ENCODE results near the gene NEBL.

The NEBL gene

DNA sequence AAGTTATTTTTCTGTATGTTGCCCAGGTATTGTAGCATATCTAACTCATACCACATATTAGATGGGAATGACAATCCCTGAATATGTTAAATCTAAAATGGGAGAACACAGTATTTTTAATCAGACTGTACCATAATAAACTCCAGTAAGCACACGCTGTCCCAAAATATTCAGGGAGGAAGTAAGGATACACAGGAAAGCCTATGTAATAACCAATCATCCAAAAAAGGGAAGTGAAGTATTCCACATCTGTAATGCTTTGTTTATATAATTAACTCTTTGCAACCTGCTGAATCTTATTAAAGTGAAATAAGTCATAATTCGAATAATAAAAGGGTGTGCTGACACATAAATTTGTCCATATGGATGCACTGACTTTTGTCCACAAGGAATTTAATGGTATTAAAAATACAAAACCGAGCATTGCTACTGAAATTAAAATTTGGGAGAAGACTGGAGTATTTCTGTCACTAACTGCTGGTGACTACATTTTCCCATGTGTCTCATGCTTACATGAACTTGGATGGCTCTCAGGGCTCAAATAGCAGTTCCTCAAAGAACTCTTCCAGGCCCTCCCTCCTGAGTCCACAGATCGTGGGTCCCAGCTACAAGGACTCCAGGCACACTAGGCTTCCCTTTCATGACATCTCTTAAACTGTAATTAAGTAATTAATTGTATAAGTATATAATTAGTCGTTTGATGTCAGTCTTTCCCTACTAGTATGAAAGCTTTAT lies 120.6 kb downstream of the NEBL start:
- DNase-seq = no peak

DNA sequence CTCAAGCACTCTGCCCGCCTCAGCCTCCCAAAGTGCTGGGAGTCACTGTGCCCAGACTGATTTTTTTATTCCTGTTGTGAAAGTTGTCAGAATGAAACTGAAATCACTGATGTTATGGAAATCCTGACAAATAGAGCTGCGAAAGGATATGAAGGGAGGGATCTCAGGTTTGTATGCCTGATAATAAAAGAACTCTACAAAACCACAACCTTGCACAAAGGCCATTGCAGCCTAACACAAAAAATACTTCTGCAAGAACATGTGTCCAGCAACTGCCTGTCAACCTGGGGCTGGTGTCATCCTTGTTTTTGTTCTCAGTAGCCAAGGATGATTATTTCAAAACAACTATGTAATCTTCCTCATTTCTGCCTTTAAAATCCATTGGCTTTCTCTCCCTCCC lies 126.1 kb downstream of the NEBL start:
- no peak for DNase-seq

DNA sequence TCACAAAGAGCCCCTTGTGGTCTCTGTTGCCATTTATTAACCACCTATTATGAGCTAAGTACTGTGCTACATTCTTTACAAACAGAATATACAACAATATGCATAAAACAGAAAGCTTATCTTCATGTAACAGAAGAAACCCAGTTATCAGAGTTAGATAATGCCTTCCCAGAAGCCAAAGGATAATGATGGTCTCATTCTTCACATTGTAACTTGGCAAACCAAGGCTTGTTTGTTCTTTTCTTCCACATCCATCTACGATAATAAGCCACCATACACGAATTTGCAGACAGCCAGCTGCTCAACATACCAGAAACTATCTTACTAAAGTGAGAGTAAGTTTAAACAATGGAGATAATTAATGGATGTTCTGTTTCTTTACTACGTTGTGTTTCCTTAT lies 127.6 kb downstream of the NEBL start:
- DNase-seq = no peak

DNA sequence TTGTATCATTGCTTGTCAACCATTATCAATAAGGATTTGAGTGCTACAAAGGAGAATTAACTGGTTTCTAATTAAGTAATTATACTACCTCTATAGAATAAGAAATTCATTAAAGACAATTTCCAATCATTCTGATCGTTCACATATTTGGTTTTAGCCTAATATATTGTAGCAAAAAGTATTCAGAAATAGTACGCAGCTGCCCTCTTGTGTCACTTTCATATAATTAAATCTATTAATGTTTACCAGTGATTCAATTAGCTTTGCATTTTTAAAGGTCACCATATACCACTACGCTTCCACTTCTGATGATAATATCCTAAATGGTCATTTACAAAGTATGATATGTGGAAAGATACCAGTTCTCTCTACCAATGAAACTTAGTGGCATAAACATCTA lies 128.3 kb downstream of the NEBL start:
- DNase-seq = no peak

DNA sequence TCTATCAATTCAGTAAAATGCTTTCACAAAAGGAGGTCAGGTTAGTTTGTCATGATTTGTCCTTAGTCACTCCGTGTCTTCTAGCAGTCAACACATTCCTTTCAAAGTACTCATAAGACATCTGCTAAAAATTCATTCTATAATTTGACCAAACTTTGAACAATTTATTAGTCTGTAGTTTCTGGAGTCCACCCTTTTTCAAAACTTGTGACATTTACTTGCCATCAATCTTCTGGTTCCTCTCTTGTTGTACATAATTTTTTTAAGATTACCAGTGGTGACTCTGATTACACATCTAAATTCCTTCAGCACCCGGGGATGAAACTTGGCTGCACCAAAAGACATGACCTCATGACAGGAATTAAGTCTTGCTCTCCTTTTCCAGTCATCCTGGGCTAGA lies 130.1 kb downstream of the NEBL start:
- DNase-seq = no peak

DNA sequence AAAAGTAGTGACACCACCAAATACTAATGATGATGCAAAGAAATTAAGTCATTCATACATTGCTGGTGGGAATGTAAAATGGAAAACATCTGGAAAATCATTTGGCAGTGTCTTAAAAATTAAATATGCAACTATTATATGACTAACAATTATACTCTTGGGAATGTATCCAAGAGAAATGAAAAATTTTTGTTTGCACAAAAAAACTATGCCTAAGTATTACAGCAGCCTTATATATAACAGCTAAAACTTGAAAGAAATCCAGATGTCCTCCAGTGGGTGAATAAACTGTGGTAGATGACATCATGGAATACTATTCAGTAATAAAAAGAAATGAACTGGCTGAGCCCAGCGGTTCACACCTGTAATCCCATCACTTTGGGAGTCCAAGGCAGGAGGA lies 132.0 kb downstream of the NEBL start:
- no peak for DNase-seq

DNA sequence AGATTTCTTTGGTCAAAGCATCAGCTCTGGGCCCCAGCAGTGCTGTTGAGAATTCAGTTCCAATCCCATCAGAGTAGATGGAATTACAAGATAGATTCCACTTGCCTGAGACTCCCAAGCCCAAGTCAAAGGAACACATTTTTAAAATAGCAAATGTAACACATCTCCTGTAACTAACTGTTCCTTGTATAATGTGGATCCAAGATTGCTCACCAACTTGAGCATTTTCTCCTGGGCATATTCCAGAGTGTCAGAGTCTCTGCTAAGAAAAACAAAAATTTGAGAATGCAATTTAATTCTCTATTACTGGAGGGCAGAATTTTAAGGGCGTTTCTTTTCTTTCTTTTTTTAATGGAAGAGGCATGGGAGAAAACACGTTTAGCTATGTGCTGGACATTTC lies 136.7 kb downstream of the NEBL start:
- no peak for DNase-seq

DNA sequence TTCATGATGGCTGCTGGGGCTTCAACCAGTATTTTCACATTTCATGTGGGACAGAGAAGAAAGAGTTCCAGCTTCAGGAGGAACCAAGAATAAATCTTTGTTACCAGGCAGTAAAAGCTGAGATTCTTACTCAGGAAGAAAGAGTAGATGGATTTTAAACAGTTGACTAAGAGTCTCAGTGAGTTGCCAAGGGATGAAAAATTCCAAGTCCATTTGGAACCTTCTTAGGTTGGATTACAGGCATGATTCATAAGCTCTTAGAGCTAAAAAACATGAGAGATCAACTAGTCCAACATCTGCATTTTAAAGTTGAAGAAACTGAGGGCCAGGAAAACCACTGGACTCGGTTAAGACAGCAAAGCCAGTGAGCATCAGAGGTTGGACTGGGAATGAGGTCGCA lies 148.6 kb downstream of the NEBL start:
- DNase-seq = no peak

DNA sequence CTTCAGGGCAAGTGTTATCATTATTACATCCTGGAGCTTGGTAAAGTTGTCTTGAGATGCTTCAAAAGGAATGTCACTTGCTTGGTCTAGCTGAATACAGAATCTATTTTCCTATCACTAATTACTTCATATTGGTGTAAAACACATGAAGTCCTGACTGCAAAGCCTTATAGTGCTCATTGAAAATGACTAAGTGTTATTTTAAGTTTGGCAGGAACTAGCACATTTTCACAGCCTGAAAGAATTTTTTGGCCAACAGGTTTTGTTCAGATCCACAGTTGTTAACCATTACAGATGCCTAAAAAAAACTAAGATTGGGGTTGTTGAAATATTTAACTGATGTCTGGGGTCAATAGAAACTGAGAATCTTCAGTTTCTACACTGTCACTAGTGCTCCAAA lies 149.3 kb downstream of the NEBL start:
- no peak for DNase-seq

DNA sequence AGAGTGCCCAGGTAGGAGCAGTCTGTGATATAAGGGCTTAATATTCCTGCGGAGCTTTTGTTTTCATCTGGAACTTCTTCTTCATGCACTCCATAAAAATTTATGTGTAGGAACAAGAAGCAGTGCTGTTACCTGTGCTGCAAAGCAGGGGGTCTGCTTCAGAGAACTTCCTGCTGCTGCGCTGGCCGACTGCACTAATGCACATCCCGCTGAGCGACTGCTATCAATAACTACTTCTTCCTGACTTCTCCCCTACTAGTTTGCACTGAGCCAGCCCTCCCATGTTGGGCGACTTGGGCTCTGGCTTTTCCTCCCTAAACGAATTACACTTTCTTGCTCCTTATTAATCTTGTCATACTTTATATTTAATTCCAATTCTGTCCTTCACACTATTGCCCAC lies 150.3 kb downstream of the NEBL start:
- no peak for DNase-seq

DNA sequence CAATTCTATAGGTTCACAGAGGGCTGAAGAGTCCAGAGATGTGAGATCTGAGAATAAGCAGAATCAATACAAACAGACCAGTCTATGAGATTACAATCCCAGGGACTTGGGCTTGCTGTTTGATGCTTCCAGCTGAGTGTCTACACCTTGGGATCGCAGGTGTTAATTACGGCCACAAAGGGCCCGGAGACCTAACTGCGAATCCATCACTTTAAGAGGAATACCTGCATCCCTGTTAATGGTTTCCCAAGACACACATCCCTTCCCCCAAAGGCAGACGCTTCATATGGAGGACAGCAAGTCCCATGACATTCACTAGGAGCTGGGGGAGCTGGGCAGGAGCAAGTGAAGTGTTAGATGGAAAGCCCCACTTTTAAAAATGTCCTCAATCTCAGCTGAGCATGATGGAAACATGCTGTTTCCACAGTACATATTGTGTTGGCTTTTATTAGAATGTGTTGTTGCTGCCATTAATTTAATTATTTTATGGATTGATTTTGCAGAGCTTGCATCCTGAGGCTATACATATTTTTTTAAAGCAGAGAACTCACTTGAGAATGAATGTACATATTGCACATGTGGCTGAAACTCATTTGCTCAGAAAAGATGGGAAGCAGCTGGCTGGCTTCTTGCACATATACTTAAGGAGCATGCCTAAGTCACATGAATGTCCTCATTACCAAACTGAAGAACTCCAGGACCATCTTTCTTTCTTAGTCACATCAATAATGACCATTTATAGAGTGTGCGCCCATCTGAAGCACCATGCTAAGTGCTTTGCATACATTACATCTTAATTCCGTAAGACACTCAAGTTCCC lies 151.3 kb downstream of the NEBL start:
- no peak for DNase-seq

DNA sequence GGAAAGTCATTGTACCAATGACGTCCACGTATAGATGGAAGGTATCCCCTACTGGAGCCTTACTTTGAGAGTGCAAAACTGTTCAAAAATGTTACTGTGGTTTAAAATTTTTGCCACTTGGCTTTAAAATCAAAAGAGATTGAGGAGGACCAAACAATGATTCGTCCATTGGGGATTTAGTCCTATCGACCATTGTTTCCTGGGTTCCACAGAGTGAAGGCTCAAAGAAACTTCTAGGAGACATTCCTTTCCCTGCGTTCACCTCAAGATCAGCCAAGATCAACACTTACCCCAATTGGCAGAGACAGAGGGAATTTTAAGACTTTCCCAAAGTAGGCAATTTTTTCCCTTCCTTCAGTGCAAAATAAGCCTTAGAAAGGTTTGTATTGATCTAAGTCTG lies 152.3 kb downstream of the NEBL start:
- no peak for DNase-seq

DNA sequence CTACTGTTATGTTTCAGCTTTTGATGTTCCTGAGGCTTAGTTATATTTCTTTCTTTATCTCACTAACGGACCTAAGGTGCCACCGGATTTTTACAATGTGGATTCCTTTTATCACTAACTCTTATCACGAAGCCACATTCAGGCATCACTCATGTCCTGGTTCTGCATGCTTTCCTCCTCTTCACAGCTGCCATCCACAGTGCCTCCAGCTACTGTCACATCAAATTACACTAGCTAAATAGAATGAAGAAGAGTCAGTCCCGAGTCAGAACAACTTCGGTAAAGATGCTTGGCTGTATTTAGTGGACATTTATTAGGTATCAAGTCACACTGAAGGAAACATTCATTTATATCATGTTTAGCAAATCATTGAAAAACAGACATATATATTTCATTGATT lies 153.2 kb downstream of the NEBL start:
- DNase-seq = no peak

DNA sequence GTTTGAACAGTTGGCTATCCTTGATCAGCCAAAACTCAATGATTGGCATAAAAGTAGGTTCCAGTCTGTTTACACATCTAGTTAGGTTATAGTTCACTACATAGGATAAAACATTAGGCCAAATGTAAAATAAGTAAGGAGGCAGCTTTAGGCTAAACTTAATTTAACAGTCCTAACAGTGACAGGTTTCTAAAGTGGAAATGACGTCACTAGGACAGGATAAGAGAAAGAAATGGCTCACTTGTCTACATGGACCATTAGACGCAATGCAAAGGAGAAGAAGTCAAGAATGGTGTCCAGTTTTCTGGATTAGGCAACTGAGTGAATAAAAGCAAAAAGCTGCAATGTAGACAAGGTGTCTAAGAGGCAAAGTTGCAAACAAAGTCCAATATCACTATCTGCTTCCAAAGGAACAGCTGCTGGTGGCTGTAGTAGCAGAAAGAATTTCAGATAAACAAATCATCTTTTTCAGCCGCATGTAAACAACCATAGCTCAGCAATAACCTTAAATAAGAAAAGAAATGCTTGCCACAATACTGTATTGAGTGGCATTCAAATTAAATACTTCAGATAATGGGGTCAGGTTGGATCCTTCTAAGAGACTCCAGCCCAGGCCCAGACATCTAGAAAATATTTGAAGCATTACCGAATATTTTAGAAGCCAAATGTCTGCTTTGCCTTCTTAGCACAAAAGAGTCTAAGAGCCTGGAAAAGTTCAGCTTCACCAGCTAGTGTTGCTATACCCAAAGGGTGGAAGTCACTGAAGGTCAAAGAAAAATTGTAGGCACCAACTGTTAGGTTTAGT lies 154.2 kb downstream of the NEBL start:
- DNase-seq = no peak

DNA sequence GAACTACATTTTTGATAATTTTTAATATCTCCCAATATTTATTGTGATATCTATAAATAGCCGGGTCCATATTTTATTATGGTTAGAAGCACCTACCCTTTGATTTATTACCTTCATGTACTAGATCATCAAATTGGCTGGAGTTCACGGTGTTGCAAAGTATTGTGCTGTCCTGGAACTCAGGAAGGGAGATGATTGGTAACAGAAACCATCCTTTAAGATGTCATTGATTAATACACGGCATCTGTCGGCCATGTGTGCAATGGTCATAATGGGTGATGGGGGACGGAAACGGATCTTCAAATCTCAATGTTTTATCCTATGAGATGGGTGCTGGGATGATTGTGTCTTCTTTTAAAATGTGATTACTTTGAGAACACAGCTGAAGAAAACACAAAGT lies 157.0 kb downstream of the NEBL start:
- DNase-seq = no peak

DNA sequence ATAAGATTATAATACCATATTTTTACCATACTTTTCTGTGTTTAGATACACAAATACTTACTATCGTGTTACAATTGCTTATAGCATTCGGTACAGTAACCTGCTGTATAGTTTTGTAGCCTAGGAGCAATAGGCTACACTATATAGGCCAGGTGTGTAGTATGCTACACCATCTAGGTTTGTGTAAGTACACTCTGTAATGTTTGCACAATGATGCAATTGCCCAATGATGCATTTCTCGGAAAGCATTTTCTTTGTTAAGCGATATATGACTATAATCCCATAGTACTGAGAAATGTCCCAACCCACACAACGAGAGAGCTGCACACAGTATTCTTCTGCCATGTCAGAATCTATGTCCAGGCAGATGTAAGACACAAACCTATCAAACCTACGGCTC lies 160.0 kb downstream of the NEBL start:
- no peak for DNase-seq

Measured in stimulated activated CD4-positive, alpha-beta T cell treated with anti-CD3 and anti-CD28 coated beads, Interleukin-15, amount 100 ng/mL, for 24 hours (primary cell).